HG02884 (cell line): ENCODE data around the gene PCTP.

Experiments
- ATAC-seq: cut with Tn5 transposase; IDR thresholded peaks from one replicate; pipeline ENCODE4 v1.9.1; 2021; ENCODE audit warnings: mild to moderate bottlenecking, moderate library complexity; ENCODE audit not compliant: unreplicated experiment

The PCTP gene

GRCh38 chr17:55751720-55752250 lies 934 bp downstream of the PCTP start:
- no peak for ATAC-seq

DNA sequence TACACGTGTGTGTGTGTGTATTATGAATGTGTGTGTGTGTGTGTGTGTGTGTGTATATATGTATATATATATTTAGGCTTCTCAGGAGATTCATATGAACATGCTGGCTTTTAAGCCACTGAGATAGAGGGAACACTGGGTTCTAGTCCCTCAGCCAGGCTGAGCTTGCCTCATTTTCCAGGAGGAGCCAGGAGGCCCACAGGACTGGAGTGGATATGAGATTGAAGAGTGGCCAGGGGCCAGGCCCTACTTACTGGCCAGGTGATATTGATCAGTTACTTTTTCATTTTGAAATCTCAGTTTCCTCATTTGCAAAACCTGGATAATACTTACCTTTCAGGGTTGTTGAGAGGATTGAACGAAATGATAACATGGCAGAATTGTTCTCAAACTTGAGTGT lies 5.8 kb downstream of the PCTP start:
- no peak for ATAC-seq

- ATAC-seq: no peak
Observed at GRCh38 chr17:55757659-55758058, 6.8 kb downstream of the PCTP start.

GRCh38 chr17:55758171-55758570 lies 7.3 kb downstream of the PCTP start:
- no peak for ATAC-seq

- no peak for ATAC-seq
Observed at GRCh38 chr17:55760643-55761355, 9.9 kb downstream of the PCTP start.

DNA sequence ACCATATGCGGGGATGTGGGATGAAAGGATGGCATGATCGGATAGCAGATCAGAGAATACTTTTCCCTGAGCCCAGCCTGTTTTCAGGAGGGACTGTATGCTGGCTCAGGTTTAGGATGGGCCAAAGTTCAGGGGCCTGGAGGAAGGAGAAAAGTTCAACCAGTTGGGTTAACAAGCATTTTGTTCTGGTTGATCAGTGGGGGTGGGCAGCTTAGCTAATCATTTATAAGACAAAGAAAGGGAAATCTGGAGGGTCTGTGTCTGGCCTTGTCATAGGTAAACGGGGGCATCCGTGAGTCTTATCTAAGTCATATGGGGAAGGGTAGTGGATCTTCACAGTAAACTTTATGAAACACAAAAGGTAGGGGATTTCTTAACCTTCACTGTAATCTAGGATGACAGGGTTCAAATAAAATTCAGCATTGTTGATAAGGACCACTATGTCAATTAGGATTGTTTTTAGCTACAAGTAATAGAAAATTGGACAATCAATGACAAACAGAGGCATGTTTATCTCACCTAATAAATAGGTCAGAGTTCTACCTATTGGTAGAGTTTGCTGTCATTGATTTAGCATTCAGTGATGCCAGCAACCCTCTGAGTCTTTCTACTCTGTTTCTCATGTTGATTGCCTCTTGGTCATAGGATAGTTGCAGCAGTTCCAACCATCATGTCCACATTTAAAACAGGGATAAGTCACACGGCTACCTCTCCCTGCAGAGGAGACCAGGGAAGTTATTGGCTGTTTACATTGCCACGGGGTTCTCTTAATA lies 11.4 kb downstream of the PCTP start:
- ATAC-seq: no peak

- ATAC-seq: no peak
Observed at GRCh38 chr17:55763856-55764255, 13.0 kb downstream of the PCTP start.

DNA sequence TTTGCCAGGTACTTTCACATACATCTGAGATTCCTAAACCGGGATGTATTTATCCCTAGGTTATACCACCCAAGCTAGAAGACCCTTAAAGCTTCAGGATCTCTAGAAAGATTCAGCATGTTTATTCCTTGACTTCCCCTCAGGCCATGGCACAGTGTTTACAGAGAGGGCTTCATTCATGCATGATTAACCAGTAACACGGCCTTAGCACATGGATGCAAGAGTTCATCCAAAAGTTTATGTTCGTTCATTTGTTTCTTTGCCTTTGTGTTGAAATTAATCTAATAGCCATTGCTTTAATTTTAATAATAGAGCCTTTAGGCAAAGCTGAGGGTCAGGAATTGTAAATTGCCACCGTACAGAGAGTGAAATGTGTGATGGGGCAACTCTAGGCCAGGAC lies 13.8 kb downstream of the PCTP start:
- no peak for ATAC-seq

DNA sequence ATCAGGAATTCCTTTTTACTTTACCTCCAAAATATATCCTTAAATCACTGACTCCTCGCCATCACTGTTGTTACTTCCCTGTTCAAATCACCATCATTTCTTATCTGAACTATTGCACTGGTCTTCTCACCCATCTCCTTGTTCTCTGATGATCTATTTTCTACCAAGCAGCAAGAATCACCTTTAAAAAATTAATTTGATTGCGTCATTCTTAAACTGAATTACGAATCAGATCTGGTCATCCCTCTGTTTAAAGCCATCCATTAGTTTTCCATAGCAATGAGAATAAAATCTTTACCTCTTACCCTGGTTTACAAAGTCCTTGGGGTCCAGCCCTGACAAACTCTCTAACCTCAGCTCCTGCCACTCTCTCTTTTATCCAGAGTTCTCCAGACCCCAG lies 14.6 kb downstream of the PCTP start:
- ATAC-seq: no peak

DNA sequence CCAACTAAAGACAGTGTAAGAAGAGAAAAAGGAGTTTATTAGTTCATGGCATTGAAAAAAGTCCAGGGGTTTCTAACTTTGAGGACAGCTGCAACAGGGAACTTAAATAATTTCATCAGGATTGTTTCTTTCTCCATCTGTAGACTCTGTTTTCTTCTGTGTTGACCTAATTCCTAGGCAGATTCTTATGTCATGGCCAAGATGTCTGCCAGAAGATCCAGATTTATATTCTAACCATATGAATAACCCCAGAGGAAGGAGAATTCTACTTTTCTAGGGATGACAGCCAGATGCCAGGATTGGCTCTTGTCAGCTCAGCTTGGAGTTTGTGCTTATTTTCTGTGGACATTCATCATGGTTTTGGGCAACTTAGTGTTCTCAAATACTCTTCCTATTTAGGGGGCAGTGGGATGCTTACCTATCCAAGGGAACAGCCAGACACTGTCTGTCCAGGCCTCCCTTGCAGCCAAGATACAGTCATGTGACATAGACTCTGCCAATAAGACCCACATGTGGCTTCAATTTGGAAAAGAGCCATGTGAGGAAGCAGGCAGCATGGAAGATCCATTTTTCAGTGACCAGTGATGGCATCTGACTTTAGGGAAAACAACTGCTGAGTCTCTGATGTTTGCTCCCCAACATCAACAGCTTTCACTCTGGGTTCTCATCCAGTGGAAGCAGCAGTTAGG lies 18.2 kb downstream of the PCTP start:
- no peak for ATAC-seq

GRCh38 chr17:55769625-55770000 lies 18.8 kb downstream of the PCTP start:
- no peak for ATAC-seq

GRCh38 chr17:55770196-55770870 lies 19.5 kb downstream of the PCTP start:
- ATAC-seq: no peak

GRCh38 chr17:55772086-55772485 lies 21.2 kb downstream of the PCTP start:
- ATAC-seq: no peak

- no peak for ATAC-seq
Observed at GRCh38 chr17:55773671-55774070, 22.8 kb downstream of the PCTP start.

DNA sequence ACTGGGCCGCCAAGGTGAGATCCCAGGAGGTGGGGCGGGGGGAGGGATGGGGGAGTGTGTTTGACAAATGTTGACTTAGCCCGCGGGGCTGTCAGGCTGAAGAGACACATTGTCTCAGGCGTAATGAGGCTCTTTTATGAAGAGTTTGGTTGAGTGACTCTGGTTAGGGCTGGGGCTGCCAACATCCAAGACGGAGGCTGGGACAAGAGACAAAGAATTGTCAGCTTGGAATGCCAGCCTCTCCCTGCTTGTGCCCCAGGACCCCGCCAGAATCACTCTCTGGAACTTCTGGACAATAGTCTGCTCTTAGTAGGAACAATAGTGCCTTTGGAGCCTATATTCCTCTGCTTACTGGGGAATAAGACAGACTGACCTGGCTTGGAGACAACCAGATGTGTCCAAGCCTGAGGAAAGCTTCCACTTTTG lies 24.0 kb downstream of the PCTP start:
- ATAC-seq: no peak

DNA sequence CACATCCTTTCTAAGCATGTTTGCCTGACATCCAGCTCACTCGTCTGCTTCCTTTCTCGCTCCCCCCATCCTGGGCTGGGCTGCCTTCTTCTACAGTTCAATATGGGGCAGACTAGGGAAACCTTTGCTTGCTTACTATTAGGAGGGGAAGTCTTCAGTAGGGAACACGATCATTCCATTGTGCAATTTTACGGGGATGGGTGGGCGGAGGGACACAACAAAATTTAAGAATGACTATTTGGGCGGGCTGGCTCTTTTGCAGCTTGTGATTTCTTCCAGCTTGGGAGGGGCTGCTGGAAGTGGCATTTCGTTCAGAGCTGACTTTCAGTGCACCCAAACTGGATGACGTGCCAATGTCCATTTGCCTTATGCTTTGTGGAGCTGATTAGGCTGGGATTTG lies 25.4 kb downstream of the PCTP start:
- ATAC-seq: no peak

- no peak for ATAC-seq
Observed at GRCh38 chr17:55777471-55777971, 26.7 kb downstream of the PCTP start.

DNA sequence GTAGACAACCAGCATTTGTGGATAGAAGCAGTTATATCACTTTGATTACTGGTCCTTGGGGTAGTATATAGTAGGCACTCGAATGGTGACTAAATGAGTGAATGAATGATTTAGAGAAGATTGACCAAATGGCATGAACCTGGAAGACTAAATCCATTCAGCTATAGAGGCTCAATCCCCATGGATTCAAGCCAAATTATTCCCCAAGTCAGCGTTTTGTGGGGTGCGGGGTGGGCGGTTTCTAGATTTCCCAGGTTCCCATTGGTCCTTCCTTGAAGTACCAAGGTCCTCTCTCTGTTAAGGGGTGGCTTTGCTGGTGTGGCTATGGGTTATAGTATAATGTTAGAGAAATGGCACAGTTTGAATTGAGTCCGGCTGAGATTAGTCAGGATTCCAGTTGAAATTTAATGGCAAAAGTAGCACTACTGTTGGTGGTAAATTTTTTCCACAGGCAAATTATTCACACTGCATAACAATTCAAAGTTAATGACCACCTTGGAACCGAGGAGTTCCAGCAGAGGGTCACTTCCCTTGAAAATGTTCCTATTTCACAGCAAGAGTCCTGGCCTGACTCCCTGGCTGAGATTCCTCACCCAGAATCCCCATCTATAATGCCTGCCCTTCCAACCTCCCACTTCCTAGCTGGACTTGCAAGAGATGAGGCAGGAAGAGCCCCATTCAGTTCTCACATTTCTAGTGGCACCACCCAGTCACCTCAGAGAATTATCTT lies 27.7 kb downstream of the PCTP start:
- ATAC-seq: no peak

DNA sequence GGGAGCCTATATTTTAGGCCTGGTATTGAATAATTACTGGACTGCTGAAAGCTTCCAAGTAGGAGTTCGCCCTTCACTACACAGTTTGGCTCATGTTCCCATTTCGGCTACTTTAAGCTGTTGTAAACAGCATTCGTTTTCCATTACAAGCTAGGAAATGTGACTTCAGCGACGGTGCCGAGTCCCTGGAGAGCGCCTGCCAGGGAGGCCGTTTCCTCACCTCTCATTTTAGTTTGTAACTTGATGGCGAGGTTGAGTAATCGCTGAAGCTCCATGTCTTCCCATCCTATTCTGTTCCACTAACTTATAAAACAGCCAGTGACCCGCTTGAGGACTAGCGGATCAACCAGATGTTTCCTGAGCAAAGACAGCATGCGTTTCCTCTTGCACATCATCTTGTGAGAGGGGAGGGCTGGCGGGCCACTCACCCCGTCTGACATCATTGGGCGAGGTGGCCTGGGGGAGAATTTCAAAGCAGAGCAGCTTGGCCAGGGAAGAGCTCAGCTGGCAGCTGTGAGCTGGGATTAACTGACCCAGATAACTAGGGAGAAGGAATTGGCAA lies 32.9 kb downstream of the PCTP start:
- ATAC-seq: no peak

GRCh38 chr17:55784666-55785065 lies 33.8 kb downstream of the PCTP start:
- ATAC-seq: no peak
